Measurements from ENCODE around the gene MSI2. TPM values are rescaled to one million over a fixed set of nuclear protein-coding genes. Genes with fewer than 3 reads are reported as not detected.

The MSI2 gene
- total RNA-seq, 1 experiment from 2014 or later = 169 TPM

DNA sequence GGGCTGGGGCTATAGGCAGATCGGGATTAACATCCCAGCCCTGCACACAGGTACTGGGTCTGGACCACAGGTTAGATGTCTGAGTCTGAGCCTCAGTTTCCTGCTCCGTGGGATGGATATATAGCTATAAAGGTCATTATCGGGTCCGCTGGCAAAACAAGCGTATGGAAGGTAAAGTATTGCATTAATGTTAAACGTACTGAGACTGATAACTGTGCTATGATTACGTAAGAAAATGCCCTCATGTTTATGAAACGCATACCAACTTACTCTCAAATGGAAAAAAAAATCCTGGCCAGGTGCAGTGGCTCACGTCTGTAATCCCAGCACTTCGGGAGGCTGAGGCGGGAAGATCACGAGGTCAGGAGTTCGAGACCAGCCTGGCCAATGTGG is 353.6 kb downstream of the MSI2 start:
- H2AFZ ChIP-seq (ENCODE audit: low read length) = no peak overlapping the region
- peaks cover 77% of the 10 kb centered on the region for H3K4me1 ChIP-seq (ENCODE audit: low read length)
- H3K79me2 ChIP-seq (ENCODE audit: low read length) = peaks cover 33% of the 10 kb centered on the region
- DNase-seq = no peak
- no peaks in the 10 kb centered on the region for H3K9me2 ChIP-seq (replicated peaks; ENCODE audit: insufficient read depth, low read length)
- H3K27me3 ChIP-seq (ENCODE audit: low read length) = no peaks in the 10 kb centered on the region
- H3K4me3 ChIP-seq (ENCODE audit: low read length) = peak overlapping the region; percentile 8; the same call in 1 of the 2 replicates
- peak overlapping the region; percentile 99 for H3K27ac ChIP-seq (ENCODE audit: low read length)
- no peaks in the 10 kb centered on the region; the same call in 1 of the 2 replicates for H3K9me3 ChIP-seq (ENCODE audit: low read length)
- H3K9ac ChIP-seq (ENCODE audit: low read length) = peak overlapping the region; percentile 52
- H4K20me1 ChIP-seq (ENCODE audit: insufficient read depth, low read depth, low read length) = no peaks in the 10 kb centered on the region
- peak overlapping the region; percentile 21 for H3K4me2 ChIP-seq (ENCODE audit: low read depth, low read length, poor library complexity, severe bottlenecking)
- H3K36me3 ChIP-seq (ENCODE audit: insufficient read depth, low read length) = peaks cover 12% of the 10 kb centered on the region; the same call in 1 of the 2 replicates

DNA sequence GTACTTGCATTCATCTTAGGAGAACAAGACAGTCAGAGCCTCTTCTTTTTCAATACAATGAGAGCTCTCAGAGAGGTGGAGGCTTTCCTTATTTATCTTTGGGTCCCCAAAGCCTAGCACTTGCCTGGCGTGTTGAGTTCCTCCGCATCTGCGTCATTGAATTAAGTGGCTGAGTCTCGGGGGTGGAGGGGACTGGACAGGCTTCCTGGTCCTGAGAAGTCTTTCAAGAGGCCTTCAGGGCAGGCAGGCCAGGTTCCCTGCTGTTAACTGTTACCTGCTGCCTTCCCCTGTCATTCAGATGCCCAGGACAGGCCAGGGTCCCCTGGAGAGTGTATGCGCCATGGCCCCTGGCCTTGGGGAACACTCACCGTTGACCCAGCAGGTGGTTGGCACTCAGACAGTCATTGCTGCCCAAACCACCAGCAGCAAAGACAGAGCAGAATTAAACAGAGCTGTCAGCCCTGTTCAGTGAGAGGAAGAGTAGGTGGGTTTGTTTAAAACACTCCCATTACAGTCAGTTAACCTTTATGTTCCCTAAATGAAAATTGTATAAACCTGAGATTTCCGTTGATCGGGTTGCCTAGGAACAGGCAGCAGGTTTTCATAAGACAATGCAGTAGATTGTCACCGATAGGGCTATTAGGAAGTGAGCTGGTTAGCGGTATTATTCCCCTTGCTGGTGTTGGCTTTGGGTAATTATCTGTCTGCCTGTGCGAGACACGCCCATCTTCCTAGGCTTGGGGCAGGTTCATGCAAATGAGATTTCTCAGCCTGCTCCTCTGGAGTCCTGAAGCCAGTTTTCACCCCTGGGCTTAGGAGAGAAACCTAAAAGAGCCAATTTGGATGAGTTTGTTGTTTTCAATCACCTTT is 356.1 kb downstream of the MSI2 start:
- Histone ChIP-seq H3K9me2 (replicated peaks; ENCODE audit: insufficient read depth, low read length) (no peaks in the 10 kb centered on the region), H3K9me3 (ENCODE audit: low read length) (no peaks in the 10 kb centered on the region), H3K4me1 (ENCODE audit: low read length) (peaks cover 77% of the 10 kb centered on the region), H3K27me3 (ENCODE audit: low read length) (no peaks in the 10 kb centered on the region), H3K4me2 (ENCODE audit: low read depth, low read length, poor library complexity, severe bottlenecking) (peak overlapping the region; percentile 41), H2AFZ (ENCODE audit: low read length) (no peak overlapping the region), H3K4me3 (ENCODE audit: low read length) (peak overlapping the region; percentile 20; the same call in 1 of the 2 replicates), H4K20me1 (ENCODE audit: insufficient read depth, low read depth, low read length) (no peaks in the 10 kb centered on the region), H3K36me3 (ENCODE audit: insufficient read depth, low read length) (peaks cover 11% of the 10 kb centered on the region; the same call in 1 of the 2 replicates), H3K79me2 (ENCODE audit: low read length) (peaks cover 40% of the 10 kb centered on the region), H3K9ac (ENCODE audit: low read length) (peak overlapping the region; percentile 19; the same call in 1 of the 2 replicates), H3K27ac (ENCODE audit: low read length) (peak overlapping the region; percentile 87)
- DNase-seq = peak; percentile 83

DNA sequence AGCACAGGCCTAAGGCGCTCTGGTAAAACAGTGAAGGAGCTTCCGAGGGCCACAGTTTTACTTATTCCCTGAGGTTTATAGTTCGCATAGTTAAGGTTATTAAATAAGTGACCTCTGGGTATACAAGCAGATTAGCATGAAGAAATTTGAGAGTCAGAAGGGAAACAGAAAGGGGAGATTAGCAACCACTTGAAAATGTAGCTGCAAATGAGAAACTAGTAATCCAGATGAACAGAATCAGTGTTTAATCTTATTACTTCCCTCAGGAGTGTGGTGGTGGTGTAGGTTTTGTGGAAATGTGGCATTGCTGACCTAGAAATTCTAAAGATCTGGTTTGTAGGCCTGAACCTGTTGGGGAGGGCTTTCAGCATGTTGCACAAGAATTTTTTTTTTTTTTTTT is 358.4 kb downstream of the MSI2 start:
- DNase-seq = no peak
- H3K79me2 ChIP-seq (ENCODE audit: low read length) = peaks cover 36% of the 10 kb centered on the region
- no peak overlapping the region for H3K4me3 ChIP-seq (ENCODE audit: low read length)
- H4K20me1 ChIP-seq (ENCODE audit: insufficient read depth, low read depth, low read length) = no peaks in the 10 kb centered on the region
- H3K4me1 ChIP-seq (ENCODE audit: low read length) = peaks cover 64% of the 10 kb centered on the region
- peak overlapping the region; percentile 73 for H3K4me2 ChIP-seq (ENCODE audit: low read depth, low read length, poor library complexity, severe bottlenecking)
- peak overlapping the region; percentile 87 for H3K27ac ChIP-seq (ENCODE audit: low read length)
- no peaks in the 10 kb centered on the region for H3K27me3 ChIP-seq (ENCODE audit: low read length)
- H3K9ac ChIP-seq (ENCODE audit: low read length) = peak overlapping the region; percentile 57
- no peak overlapping the region for H2AFZ ChIP-seq (ENCODE audit: low read length)
- no peaks in the 10 kb centered on the region for H3K9me2 ChIP-seq (replicated peaks; ENCODE audit: insufficient read depth, low read length)
- H3K9me3 ChIP-seq (ENCODE audit: low read length) = no peaks in the 10 kb centered on the region
- H3K36me3 ChIP-seq (ENCODE audit: insufficient read depth, low read length) = peaks cover 11% of the 10 kb centered on the region; the same call in 1 of the 2 replicates

DNA sequence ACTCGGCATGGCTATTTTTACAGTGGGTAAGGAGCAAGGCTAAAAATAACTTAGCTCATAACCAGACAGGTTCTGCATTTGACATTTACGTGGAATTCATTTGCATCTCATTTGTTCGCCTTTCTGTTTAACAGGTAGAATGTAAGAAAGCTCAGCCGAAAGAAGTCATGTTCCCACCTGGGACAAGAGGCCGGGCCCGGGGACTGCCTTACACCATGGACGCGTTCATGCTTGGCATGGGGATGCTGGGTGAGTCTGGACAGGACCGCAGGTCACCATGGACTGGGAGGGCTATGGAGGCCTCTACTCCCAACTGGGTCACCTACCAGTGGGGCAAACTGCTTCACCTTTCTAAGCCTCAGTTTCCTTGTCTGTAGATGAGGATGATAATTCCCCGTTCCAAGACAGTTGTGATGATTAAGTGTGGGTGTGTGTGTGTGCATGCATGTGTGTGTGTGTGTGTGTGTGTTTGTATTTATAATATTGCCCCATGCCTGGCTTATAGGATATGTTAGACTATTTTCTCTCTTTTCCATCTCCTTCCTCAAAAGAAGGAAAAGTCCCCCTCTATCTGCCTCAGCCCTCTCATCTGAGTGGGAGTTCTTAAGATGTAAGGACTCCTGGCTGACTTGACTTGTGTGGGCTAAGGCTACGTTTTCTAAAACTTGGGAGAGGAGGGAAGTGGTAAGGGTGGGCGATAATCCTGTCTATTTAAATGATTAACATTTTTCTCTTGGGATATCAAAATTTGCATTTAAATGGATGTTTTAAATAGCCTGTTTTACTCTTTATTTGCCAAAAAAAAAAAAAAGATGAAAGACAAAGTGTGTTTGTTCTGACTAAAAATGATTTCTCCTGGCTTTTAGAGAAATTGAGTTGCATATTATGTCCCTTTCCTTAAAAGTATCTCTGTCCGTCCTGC is 359.8 kb downstream of the MSI2 start:
- H4K20me1 ChIP-seq (ENCODE audit: insufficient read depth, low read depth, low read length) = no peaks in the 10 kb centered on the region
- H3K4me1 ChIP-seq (ENCODE audit: low read length) = peaks cover 73% of the 10 kb centered on the region
- peak overlapping the region; percentile 62 for H3K4me3 ChIP-seq (ENCODE audit: low read length)
- H3K9ac ChIP-seq (ENCODE audit: low read length) = peak overlapping the region; percentile 57
- H3K27ac ChIP-seq (ENCODE audit: low read length) = peak overlapping the region; percentile 87
- peaks cover 11% of the 10 kb centered on the region; the same call in 1 of the 2 replicates for H3K36me3 ChIP-seq (ENCODE audit: insufficient read depth, low read length)
- H3K9me3 ChIP-seq (ENCODE audit: low read length) = no peaks in the 10 kb centered on the region
- peak overlapping the region; percentile 73 for H3K4me2 ChIP-seq (ENCODE audit: low read depth, low read length, poor library complexity, severe bottlenecking)
- H2AFZ ChIP-seq (ENCODE audit: low read length) = no peak overlapping the region
- H3K79me2 ChIP-seq (ENCODE audit: low read length) = peaks cover 49% of the 10 kb centered on the region
- H3K27me3 ChIP-seq (ENCODE audit: low read length) = no peaks in the 10 kb centered on the region
- peak; percentile 66 for DNase-seq
- no peaks in the 10 kb centered on the region for H3K9me2 ChIP-seq (replicated peaks; ENCODE audit: insufficient read depth, low read length)

DNA sequence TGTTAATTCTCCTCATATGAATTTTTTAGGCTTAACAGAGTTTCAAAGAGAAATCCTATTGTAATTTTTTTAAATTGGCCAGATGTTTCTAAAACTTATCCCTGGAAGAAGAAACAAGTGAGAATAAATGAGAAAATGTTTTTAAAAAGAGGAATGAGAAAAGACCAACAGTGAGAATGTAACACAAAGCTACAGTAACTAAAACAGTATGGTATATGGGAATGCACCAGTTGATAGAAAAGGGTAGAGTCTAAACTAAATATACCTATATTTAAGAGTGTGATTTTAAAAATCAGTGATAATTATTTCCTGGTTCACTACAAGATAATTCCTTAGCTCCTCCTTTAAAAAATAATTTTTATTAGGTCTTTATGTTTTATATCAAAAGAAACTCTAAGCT is 360.9 kb downstream of the MSI2 start:
- H3K4me1 ChIP-seq (ENCODE audit: low read length) = peaks cover 85% of the 10 kb centered on the region
- no peak overlapping the region for H2AFZ ChIP-seq (ENCODE audit: low read length)
- H3K27ac ChIP-seq (ENCODE audit: low read length) = peak overlapping the region; percentile 87
- H4K20me1 ChIP-seq (ENCODE audit: insufficient read depth, low read depth, low read length) = no peaks in the 10 kb centered on the region
- H3K9me3 ChIP-seq (ENCODE audit: low read length) = no peaks in the 10 kb centered on the region
- no peaks in the 10 kb centered on the region for H3K27me3 ChIP-seq (ENCODE audit: low read length)
- H3K9ac ChIP-seq (ENCODE audit: low read length) = no peak overlapping the region
- H3K79me2 ChIP-seq (ENCODE audit: low read length) = peaks cover 49% of the 10 kb centered on the region
- no peaks in the 10 kb centered on the region for H3K9me2 ChIP-seq (replicated peaks; ENCODE audit: insufficient read depth, low read length)
- 0 out of 2 replicates have a peak overlapping the region, but pooled peaks have one; percentile 62 for H3K4me3 ChIP-seq (ENCODE audit: low read length)
- H3K4me2 ChIP-seq (ENCODE audit: low read depth, low read length, poor library complexity, severe bottlenecking) = peak overlapping the region; percentile 73
- no peak for DNase-seq
- H3K36me3 ChIP-seq (ENCODE audit: insufficient read depth, low read length) = peaks cover 11% of the 10 kb centered on the region; the same call in 1 of the 2 replicates

DNA sequence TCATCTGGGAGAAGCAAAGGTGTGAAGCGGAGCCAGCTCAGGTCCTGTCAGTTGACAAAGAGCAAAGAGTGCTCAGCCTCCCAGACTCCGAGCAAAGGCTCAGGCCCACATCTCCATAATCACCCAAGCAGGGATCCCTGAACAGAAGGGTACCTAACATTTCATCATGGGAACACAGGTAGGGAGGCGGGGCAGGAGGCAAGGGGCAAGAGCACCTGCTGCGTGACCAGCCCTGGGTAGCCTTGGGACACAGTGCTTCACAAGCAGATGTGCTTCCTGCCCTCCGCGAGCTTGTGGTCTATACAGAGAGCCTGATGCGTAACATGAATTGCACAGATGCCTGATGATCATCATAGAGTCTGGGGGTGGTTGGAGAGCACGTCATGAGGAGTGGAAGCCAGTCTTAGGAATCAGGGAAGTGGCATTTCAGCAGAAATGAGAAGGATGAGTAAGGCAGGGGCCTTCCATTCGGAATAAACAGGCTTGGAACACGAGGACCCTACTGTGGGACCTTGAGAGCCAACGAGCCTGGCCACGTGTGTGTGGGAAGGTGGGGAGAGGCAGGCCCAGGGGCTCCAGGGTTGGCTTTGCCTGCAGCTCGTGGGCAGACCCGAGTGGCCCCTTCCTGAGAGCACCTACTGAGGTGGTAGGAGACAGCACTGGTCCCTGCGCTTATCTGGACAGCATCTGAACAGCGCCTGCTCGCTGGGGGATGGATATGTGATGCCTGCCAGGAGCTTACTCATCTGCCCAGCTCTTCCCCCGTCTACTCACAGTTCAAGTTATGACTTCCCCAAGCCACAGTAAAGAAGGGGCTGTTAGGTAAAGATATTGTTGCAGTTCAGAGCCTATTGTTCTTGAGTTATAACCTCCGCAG is 363.0 kb downstream of the MSI2 start:
- no peaks in the 10 kb centered on the region for H3K27me3 ChIP-seq (ENCODE audit: low read length)
- no peaks in the 10 kb centered on the region for H4K20me1 ChIP-seq (ENCODE audit: insufficient read depth, low read depth, low read length)
- peaks cover 87% of the 10 kb centered on the region for H3K4me1 ChIP-seq (ENCODE audit: low read length)
- H3K79me2 ChIP-seq (ENCODE audit: low read length) = peaks cover 58% of the 10 kb centered on the region
- H3K9ac ChIP-seq (ENCODE audit: low read length) = no peak overlapping the region
- no peak overlapping the region for H3K4me2 ChIP-seq (ENCODE audit: low read depth, low read length, poor library complexity, severe bottlenecking)
- H3K4me3 ChIP-seq (ENCODE audit: low read length) = no peak overlapping the region
- H3K27ac ChIP-seq (ENCODE audit: low read length) = peak overlapping the region; percentile 97
- no peaks in the 10 kb centered on the region for H3K9me2 ChIP-seq (replicated peaks; ENCODE audit: insufficient read depth, low read length)
- DNase-seq = no peak
- no peaks in the 10 kb centered on the region for H3K9me3 ChIP-seq (ENCODE audit: low read length)
- H3K36me3 ChIP-seq (ENCODE audit: insufficient read depth, low read length) = peaks cover 11% of the 10 kb centered on the region; the same call in 1 of the 2 replicates
- H2AFZ ChIP-seq (ENCODE audit: low read length) = no peak overlapping the region

DNA sequence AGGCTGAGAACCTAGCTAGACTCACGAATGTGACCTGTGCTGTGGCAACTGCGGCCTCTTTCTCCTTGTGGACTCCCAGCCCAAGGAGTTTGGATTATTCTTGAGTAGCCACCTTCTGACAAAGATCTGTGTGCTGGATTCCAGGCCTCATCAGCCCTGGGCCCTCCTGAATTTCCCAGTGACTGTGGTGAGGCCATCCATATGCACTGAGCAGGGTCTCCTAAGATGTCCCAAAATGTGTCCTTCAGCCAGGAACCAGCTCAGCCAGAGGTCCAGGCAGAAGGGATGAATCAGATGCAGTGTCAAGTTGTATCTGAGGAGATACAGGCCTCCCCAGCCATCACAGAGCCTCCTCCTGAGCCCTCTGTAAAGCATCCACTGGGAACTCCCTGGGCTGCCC is 364.3 kb downstream of the MSI2 start:
- Histone ChIP-seq H3K27ac (ENCODE audit: low read length) (peak overlapping the region; percentile 97), H2AFZ (ENCODE audit: low read length) (no peak overlapping the region), H3K36me3 (ENCODE audit: insufficient read depth, low read length) (peaks cover 21% of the 10 kb centered on the region; the same call in 1 of the 2 replicates), H3K4me2 (ENCODE audit: low read depth, low read length, poor library complexity, severe bottlenecking) (peak overlapping the region; percentile 81), H3K4me1 (ENCODE audit: low read length) (peaks cover 87% of the 10 kb centered on the region), H3K27me3 (ENCODE audit: low read length) (no peaks in the 10 kb centered on the region), H3K79me2 (ENCODE audit: low read length) (peaks cover 63% of the 10 kb centered on the region), H3K9me2 (replicated peaks; ENCODE audit: insufficient read depth, low read length) (no peaks in the 10 kb centered on the region), H3K9me3 (ENCODE audit: low read length) (no peaks in the 10 kb centered on the region), H3K4me3 (ENCODE audit: low read length) (no peak overlapping the region), H3K9ac (ENCODE audit: low read length) (peak overlapping the region; percentile 40), H4K20me1 (ENCODE audit: insufficient read depth, low read depth, low read length) (no peaks in the 10 kb centered on the region)
- DNase-seq = no peak
